SHP77 (cell line): Measurements from ENCODE around the gene GAL3ST3.
A peak's percentile ranks its signal among the peaks of the same experiment; 100 is the strongest.

Experiments
- DNase-seq, 2 experiments: peaks; one replicate each; lab custom pipeline; 2025; lab: John Stamatoyannopoulos, UW

The GAL3ST3 gene

GRCh38 chr11:66069715-66070603 lies 21.0 kb upstream of the GAL3ST3 start, which contains the start of gene PACS1:
PACS1 (plus strand) TSS chr11:66070272; CDS start chr11:66070487, 215 bp downstream.
- peak in 1 of 2 experiments; percentile 40 for DNase-seq

- peak in 1 of 2 experiments; percentile 33 for DNase-seq
Measured at GRCh38 chr11:66068923-66069714, 20.2 kb upstream of the GAL3ST3 start.

- peak; percentile 40 to 52 for DNase-seq
Measured at GRCh38 chr11:66068154-66068821, 19.3 kb upstream of the GAL3ST3 start.

GRCh38 chr11:66067640-66068039 lies 18.7 kb upstream of the GAL3ST3 start:
- DNase-seq = no peak

- no peak for DNase-seq
Measured at GRCh38 chr11:66066751-66067150, 17.8 kb upstream of the GAL3ST3 start.

- no peak for DNase-seq
Measured at GRCh38 chr11:66064571-66064970, 15.6 kb upstream of the GAL3ST3 start.

GRCh38 chr11:66063900-66064299 lies 14.9 kb upstream of the GAL3ST3 start:
- no peak for DNase-seq

- no peak for DNase-seq
Measured at GRCh38 chr11:66062408-66062807, 13.4 kb upstream of the GAL3ST3 start.

- no peak for DNase-seq
Measured at GRCh38 chr11:66061268-66061667, 12.3 kb upstream of the GAL3ST3 start.

GRCh38 chr11:66059966-66060680 lies 11.2 kb upstream of the GAL3ST3 start:
- DNase-seq = no peak

- no peak for DNase-seq
Measured at GRCh38 chr11:66056501-66056900, 7.5 kb upstream of the GAL3ST3 start.

GRCh38 chr11:66055021-66055420 lies 6.1 kb upstream of the GAL3ST3 start:
- no peak for DNase-seq

- no peak for DNase-seq
Measured at GRCh38 chr11:66052664-66052982, 3.7 kb upstream of the GAL3ST3 start.

- DNase-seq = peak; percentile 97
Measured at GRCh38 chr11:66051766-66052663, 3.1 kb upstream of the GAL3ST3 start, which contains the start of gene SF3B2. SF3B2 (plus strand) TSS chr11:66052364; CDS start chr11:66052385, 21 bp downstream.

- DNase-seq = no peak
Measured at GRCh38 chr11:66051371-66051765, 2.4 kb upstream of the GAL3ST3 start.

GRCh38 chr11:66050581-66051231 lies 1.7 kb upstream of the GAL3ST3 start:
- no peak for DNase-seq

GRCh38 chr11:66047541-66048365 lies 1.2 kb downstream of the GAL3ST3 start:
- no peak for DNase-seq

GRCh38 chr11:66046901-66047300 lies 2.1 kb downstream of the GAL3ST3 start:
- no peak for DNase-seq

GRCh38 chr11:66045177-66045639 lies 3.8 kb downstream of the GAL3ST3 start:
- peak; percentile 72 to 84 for DNase-seq
